Islet of Langerhans (tissue), 1 donor: Measurements from ENCODE around the gene NDRG4.

Source experiments
- FAIRE-seq: peaks from one replicate; lab custom pipeline; 2011; peaks lifted over from hg19 to GRCh38; lab: Jason Lieb, UNC

NDRG4 gene, protein sequence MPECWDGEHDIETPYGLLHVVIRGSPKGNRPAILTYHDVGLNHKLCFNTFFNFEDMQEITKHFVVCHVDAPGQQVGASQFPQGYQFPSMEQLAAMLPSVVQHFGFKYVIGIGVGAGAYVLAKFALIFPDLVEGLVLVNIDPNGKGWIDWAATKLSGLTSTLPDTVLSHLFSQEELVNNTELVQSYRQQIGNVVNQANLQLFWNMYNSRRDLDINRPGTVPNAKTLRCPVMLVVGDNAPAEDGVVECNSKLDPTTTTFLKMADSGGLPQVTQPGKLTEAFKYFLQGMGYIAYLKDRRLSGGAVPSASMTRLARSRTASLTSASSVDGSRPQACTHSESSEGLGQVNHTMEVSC

DNA sequence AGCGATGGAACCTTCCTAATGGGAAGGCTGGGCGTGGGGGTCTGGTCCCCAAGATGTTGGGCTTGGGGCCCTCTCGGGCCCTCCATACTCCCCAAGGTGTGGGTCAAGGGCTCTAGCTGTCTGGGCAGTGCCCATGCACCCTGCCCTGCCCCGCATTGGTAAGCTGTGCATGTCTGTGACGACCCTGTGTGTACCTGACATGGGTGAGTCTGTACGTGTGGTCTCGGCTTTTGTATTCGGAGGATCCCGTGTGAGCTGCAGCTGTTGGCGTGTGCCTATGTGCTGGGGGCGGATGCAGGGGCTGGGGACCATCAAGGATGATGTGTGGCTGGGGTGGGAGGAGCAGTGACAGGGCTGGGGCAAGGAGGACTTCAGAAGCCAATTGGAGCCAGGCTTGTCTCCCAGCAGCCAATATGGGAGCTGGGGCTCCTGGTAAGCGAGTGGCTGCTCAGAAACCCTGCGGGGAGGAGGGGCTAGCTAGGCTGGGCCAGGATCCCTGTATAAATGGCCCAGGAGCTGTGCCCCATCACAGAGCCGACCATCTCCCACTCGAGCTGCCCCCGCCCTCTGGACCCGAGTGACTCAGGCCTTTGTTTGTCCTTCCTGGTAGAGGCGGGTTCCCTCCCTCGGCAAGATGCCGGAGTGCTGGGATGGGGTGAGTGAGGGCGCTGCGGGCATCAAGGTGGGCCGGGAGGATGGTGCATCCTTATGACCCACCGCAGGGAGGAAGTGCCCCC is at the start of gene NDRG4:
Gene NDRG4 (plus strand): TSS at position 529 of the 737 bp plus-strand sequence. CDS start 106 bp downstream, at position 635.
- FAIRE-seq, result no peak

- no peak for FAIRE-seq
These were observed 49.4 kb upstream of the NDRG4 start for GRCh38 chr16:58450590-58450989.

DNA sequence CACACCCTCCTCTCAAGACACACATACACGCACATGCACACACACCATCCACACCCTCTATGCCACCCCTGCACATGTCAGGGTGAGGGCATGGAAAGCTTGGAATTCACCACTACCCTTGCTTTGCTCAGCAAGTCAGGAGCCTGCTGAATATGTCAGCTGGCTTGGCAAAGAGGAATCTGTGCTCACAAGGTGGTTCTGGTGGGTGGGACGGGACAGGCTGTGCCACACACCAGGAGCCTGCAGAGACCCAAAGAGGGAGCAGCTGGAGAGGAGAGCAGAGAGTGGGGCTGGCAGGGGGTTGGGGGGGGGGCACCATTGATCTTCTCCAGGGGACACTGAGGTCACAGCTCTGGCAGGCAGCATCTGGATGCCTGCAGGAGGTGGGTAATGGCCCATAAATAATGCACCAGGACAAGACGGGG is 48.7 kb upstream of the NDRG4 start:
- no peak for FAIRE-seq

- no peak for FAIRE-seq
These were observed 48.0 kb upstream of the NDRG4 start for GRCh38 chr16:58451945-58452401.

DNA sequence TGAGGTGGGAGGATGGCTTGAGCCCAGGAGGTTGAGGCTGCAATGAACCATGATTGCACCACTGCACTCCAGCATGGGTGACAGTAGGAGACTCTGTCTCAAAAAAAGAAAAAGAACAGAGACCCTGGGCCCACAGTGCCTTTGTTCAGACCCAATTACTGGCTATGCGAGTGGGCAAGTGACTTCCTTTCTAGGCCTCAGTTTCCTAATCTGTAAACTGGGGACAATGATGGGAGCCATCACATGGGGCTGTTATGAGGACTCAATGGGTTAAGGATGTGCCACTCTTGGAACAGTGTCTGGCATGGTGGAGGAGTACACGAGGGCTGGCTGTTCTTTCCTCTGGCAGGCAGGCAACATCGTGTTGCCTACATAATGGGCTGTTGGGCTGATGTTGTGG is 47.3 kb upstream of the NDRG4 start:
- FAIRE-seq, result no peak

- no peak for FAIRE-seq
These were observed 45.8 kb upstream of the NDRG4 start for GRCh38 chr16:58454178-58454577.

DNA sequence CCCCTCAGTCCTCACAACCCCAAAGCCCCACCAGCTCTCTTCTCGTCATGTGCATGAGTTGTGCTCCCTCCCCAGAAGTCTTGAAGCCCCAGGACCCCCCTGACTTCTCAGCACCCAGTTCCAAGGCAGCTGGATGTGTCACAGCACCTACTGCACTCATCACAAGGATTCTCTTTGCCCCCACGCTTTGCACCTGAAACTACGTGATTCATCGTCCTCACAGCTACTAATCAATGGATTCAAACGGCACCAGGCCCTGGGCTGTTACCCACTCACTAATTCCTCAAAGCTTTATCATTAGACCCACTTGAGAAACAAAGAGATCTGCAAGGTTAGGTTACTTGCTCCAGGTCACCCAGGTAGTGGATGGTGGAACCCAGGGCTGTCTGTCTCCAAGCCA is 45.1 kb upstream of the NDRG4 start:
- no peak for FAIRE-seq

DNA sequence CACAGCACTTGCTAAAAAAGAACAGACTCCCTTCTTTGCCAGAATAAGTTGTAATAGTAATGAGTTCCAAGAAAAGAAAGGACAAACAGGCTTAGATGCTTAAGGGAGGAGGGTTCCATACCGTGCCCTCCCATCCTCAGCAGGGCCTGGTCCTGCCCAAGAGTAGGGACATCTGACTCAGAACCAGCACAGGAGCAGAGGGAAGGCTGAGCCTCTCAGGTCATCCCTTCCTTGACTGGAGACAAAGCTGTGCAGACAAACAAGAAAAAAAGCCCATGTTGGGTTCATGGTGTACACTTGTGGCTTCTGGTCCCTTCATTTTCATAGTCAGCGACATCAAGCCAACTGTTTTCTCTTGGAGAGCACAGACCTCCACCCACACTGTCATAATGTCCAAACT is 44.2 kb upstream of the NDRG4 start:
- FAIRE-seq, result no peak

DNA sequence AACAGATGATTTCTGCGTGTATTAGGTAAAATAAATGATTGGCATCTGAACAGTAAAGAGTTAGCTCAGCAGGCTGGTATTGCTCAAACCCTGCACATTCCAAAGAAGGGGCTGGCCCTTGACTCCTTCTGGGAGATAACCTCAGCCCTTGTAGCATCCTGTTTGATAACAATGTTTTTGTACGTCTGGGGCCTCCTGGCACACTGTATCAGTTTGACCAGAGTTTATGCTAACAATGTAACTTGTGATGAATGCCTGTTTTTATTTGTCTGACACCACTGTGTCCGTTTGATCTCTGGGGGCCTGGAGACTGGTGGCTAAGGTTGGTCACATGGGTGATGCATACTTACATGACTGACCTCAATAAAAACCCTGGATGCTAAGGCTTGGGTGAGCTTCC is 43.8 kb upstream of the NDRG4 start:
- no peak for FAIRE-seq

DNA sequence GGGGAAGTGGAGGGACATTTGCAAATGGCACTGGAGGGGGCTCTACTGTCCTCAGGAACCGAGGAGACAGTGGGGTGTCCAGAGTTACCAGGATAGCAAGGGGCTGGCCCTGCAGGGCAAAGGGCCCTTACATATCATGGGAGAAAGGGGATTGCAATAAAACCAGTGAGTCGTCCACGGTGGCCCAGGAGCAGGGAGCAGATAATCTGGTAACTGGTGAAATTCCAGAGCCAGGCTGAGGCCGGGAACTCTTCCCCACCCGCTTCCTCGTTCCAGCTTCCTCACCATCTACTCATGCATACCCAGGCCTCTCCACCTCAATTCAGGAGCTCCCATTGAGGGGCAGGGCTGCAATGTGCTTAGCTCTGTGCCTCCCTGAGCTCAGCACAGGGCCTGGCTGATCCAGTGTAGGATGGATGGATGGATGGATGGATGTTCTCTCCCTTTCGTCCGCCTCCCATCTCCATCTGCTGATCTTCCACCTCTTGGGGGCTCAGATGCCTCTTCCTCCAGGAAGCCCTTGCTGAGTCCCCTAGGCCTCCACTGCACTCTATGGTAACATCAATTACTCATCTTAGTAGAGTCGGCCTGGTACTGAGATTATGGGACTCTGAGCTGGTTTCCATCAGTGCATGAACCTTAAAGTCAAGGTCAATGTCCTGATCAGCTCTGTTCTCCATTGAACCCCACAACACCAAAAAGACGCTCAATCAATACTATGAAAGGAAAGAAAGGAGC is 41.2 kb upstream of the NDRG4 start:
- FAIRE-seq, result no peak

DNA sequence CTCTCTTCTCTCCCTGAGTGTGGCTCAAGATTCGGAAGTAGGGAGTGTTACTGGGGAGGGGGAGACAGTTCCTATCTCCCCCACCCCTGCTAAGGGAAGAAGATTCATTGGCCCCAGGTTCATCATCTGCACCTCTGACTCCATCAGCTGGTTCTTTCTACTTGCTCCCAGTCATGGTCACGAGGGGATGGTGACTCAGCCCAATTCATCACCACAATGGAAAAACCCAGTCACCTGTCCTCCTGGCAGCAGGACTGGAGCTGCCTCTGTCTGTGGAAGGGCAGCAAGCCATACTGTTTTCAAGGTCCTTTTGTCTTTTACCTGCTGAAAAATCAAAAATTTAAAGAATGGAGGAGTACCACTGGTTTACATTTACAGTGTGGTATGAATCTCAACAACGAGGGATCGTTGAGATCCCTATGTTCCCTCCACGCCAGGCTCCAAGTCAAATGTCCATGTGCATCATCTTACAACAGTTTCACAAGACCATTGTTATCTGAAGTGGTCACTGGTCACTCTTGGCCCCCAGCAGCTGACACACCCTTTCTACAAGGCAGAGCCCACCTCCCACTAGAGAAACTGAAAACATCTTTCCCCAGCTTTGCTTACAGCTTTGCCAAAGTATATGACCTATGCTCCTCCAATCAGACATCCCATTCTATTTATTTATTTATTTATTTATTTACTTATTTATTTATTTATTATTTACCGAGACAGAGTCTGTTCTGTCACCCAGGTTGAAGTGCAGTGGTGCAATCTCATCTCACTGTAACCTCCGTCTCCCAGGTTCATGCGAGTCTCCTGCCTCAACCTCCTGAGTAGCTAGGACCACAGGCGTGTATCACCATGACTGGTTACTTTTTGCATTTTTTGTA is 40.4 kb upstream of the NDRG4 start:
- FAIRE-seq, result no peak

DNA sequence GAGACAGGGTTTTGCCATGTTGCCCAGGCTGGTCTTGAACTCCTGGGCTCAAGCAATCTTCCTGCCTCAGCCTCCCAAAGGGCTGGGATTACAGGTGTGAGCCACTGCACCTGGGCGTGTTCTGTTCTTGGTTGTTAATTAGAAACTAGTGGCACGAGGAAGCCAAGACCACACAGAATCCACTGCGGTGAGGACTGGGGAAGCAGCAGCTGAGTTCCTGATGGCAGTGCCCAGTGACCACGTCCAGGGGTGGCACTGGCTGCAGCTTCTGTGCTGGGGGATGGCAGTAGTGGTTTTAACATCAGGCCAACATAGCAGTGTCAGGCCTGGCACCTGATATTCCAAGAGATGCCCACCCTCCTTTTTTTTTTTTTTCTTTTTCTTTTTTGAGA is 39.7 kb upstream of the NDRG4 start:
- FAIRE-seq, result no peak

DNA sequence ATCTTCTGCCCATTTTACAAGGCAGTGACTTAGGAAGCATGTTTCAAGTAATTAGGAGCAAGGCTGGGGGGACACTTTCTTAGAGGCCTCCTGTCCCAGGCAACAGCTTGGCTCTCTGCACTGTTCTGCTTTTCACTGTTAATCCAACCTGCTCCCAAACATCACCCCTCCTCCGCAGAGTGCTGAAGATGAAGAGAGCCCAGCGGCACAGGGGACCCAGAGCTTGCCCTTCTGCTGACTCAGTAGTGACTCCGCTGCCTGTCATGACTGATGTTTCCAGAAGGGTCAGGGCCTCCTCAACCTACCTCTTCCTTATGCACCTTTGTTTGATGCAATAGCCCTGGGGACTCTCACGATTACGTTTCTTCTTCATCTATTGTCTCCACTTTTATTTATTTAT is 38.9 kb upstream of the NDRG4 start:
- no peak for FAIRE-seq

DNA sequence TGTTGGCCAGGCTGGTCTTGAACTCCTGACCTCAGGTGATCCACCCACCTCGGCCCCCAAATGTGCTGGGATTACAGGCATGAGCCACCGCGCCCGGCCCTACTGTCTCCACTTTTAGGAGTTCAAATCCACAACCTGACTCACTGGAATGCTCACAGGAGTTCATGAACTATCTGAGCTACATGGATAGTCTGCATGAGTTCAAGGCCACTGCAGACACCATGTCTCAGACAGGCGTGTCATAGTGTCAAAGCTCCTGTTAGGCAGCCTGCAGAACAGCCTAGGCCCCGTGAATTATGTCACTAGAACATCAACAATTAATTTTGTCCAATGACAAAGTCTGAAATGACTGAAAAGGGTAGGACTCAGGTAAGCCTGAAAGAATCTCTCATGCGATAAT is 38.3 kb upstream of the NDRG4 start:
- FAIRE-seq, result no peak

DNA sequence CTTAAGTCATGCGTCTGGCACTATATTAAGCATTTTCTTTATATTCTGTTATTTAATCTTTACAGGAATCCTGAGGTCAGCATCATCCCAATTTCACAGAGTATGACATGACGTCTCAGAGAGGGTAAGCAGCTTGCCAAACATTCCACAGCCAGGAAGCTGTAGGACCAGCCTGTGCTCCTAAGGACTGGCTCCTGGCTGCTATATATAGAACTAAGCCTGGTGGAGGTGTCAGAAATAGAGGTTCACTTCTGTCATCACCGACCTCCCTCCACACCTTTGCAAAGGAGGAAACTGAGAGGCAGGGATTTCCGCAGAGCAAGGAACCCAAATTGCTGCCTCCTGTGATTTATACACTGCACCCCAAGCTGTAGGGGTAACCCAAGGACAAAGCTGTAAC is 37.9 kb upstream of the NDRG4 start:
- FAIRE-seq, result no peak

DNA sequence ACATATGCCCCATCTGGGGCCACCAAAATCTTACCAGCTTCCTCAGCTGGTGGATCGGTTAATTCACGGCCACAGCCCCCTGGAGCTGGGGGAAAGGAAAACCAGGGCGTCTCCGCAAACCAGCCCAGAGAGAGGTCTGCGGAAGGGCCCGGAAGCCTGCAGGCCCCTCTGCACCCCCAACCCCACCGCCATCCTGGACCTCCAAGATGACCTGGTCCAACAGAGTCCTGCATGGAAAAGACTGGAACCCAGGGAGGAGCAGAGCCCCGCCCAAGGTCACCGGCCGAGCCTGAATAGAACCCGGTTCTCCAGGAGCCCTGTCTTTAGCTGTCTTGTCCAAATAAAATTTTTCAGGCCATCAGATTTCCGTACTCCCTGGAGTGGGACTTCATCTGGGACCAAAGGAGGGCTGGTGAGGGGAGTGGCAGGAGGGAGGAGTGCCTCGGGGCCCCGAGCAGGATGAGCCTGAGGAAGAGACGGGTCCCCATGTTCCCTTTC is 37.4 kb upstream of the NDRG4 start:
- no peak for FAIRE-seq

DNA sequence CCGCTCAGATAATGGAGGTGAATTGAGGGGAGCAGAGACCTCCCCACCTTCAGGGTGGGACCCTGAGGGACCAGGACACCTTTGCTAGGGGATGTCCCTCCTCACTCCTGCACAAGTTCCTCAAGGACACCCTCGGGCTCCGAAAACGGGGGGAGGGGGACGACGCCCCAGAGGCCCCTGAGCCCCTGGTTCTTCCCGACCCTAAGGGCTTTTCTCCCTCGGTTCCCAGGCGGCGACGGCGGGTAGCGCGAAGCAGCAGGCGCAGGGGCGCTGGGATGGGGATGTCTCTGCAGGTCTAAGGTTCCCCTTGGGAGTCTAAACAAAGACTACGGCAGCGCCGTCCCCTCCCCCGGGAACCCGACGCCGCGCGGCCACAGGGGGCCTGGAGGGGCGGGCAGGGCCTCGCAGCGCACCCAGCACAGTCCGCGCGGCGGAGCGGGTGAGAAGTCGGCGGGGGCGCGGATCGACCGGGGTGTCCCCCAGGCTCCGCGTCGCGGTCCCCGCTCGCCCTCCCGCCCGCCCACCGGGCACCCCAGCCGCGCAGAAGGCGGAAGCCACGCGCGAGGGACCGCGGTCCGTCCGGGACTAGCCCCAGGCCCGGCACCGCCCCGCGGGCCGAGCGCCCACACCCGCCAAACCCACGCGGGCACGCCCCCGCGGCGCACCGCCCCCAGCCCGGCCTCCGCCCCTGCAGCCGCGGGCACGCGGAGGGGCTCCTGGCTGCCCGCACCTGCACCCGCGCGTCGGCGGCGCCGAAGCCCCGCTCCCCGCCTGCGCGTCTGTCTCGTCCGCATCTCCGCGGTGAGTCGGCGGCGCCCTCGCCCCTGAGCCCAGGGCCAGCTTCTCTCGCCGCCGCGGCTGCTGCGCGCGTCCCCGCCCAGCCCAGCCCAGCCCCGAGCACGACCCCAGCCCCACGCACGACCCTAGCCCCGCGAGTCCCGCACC is 36.7 kb upstream of the NDRG4 start:
- no peak for FAIRE-seq

- FAIRE-seq, result no peak
These were observed 35.7 kb upstream of the NDRG4 start for GRCh38 chr16:58464047-58464915.

- no peak for FAIRE-seq
These were observed 34.8 kb upstream of the NDRG4 start for GRCh38 chr16:58464916-58465731.
